Measurements from ENCODE around the gene TMEM52B. TPM values are rescaled to one million over a fixed set of nuclear protein-coding genes. Genes with fewer than 3 reads are reported as not detected.

TMEM52B gene
- total RNA-seq (not detected), total RNA-seq (0 reads per million in 2 donors)

DNA sequence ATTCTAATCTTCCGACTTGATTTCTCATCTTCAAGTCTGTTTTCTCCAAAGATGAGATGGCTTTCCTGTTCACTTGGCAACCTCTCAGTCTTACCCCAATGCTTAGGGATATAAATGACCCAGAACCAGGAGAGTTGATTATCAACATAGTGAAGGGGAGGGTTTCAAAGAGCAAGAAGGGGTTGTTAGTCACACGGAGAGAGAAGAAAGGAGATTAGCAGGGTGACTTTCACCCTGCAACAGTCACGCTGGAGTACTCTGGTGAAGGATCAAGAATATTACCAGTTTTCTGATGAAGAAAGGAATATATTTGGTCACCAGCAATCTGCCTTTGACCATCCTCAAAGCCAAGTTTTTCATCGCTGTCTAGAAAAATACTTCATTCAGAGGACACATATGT lies at the start of gene TMEM52B:
TSS of gene TMEM52B (plus strand) at position 212 of the 400 bp plus-strand sequence. CDS start 543 bp downstream, outside the sequence.
- H3K4me1 Mint-ChIP-seq = peaks cover 4% of the 10 kb centered on the region
- no peak within 1 kb of the TSS for H3K4me3 Mint-ChIP-seq
- H3K36me3 Mint-ChIP-seq (ENCODE audit: low read depth) = peaks cover 3% of the 10 kb centered on the region
- no peaks in the 10 kb centered on the region for H3K9me3 ChIP-seq (ENCODE audit: control insufficient read depth, low read length, poor library complexity, severe bottlenecking)
- no peak within 1 kb of the TSS for H3K27ac Mint-ChIP-seq
- H3K27me3 Mint-ChIP-seq = peaks cover 72% of the 10 kb centered on the region
- ATAC-seq (no peak), DNase-seq (no peak)

DNA sequence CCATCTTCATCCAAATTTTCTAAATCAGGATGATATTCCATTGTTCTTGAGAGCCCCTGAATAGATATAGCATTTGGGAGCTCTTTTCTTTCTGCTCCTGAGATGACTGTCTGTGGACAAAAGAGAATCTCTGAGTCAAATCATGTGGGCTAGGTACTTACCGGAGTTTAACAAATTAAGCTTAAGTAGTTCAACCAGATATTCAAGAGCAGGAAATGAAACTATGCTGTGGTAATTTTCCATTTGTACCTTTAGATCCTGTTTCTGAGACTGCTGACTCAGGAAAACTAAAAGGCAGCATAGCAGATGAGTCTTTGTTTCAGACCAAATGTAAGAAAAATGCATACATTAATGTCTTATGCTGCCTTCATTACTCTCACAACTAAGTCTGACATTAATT lies 48.8 kb upstream of the TMEM52B start, which contains the start of gene CLEC7A:
TSS of gene CLEC7A (minus strand) at position 158 of the 400 bp plus-strand sequence. CDS start at position 41, 117 bp downstream.
- peak within 1 kb of the TSS; percentile 46 for H3K4me3 Mint-ChIP-seq
- H3K4me1 Mint-ChIP-seq = peaks cover 5% of the 10 kb centered on the region
- H3K27ac Mint-ChIP-seq = no peak within 1 kb of the TSS
- no peaks in the 10 kb centered on the region for H3K36me3 Mint-ChIP-seq (ENCODE audit: low read depth)
- H3K27me3 Mint-ChIP-seq = peaks cover 7% of the 10 kb centered on the region
- ATAC-seq = peak; percentile 68
- no peaks in the 10 kb centered on the region for H3K9me3 ChIP-seq (ENCODE audit: control insufficient read depth, low read length, poor library complexity, severe bottlenecking)
- no peak for DNase-seq

DNA sequence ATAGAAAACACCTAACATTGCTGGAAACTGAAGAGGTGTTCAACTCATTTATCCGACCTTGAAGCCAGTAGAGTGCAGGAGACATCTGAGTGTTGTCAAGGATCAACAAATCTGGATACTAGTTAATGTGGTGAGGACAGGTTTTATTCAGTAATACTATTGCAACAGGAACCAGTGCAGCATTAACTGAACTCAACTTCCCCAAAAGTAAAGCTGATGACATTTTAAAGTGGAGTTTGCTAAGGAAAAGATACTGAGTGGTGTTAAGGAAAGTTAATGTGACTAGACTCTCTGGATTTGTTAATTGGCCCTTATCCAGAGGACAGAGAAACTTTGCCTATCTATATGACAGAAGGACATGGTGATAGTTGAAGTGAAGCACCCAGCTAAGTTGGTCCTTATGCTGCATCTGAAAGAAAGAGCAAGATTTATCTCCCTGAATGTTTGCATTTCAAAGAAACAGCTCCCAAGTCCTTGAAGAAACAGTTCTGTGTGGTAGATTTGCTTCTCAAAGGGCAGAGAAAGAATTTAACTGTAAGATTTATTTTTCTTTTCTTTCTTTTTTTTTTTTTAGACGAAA lies 47.6 kb upstream of the TMEM52B start:
- Mint-ChIP-seq H3K4me1 (peaks cover 5% of the 10 kb centered on the region), H3K27me3 (peaks cover 7% of the 10 kb centered on the region), H3K36me3 (ENCODE audit: low read depth) (no peaks in the 10 kb centered on the region), H3K4me3 (no peak overlapping the region), H3K27ac (no peak overlapping the region)
- DNase-seq (no peak), ATAC-seq (no peak)
- no peaks in the 10 kb centered on the region for H3K9me3 ChIP-seq (ENCODE audit: control insufficient read depth, low read length, poor library complexity, severe bottlenecking)

DNA sequence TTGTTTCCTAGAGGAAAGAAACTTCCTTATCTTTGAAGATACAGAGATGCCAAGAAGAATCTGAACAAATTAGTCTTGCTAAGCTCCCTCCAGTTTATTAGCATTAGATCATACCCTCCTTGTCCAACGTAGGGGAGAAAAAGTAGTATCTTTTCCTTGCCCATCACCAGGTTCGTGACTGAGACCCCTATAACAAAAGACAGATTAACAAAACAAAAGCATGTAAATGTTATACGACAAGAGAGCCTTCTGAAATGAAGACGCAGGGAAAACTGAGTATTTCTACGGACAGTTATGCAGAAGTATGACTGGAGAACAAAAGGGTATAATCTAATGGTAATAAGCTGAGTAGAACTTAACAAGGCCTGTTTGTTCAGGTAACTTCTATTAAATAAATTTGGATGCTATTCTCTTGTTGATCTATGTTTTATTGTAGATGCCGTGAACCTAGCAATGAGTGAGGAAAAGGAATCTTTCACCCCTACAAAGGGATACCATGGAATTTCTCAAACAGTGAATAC lies 45.9 kb upstream of the TMEM52B start:
- H3K4me3 Mint-ChIP-seq = no peak overlapping the region
- H3K27me3 Mint-ChIP-seq = peaks cover 9% of the 10 kb centered on the region
- peaks cover 3% of the 10 kb centered on the region for H3K36me3 Mint-ChIP-seq (ENCODE audit: low read depth)
- DNase-seq = no peak
- no peak for ATAC-seq
- no peaks in the 10 kb centered on the region for H3K9me3 ChIP-seq (ENCODE audit: control insufficient read depth, low read length, poor library complexity, severe bottlenecking)
- H3K4me1 Mint-ChIP-seq = peaks cover 7% of the 10 kb centered on the region
- no peak overlapping the region for H3K27ac Mint-ChIP-seq

DNA sequence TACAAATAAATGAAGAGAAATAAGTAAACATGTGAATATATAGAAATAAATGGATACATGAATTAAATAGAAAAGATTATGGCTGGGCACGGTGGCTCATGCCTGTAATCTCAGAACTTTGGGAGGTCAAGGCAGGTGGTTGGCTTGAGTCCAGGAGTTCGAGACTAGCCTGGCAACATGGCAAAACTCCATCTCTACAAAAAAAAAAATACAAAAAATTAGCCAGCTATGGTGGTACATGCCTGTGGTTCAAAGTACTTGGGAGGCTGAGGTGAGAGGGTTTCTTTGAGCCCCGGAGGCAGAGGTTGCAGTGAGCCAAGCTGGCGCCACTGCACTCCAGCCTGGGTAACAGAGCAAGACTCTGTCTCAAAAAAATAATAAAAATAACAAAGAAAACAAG lies 43.7 kb upstream of the TMEM52B start:
- no peak for DNase-seq
- Mint-ChIP-seq H3K27me3 (peaks cover 13% of the 10 kb centered on the region), H3K36me3 (ENCODE audit: low read depth) (peaks cover 3% of the 10 kb centered on the region), H3K4me1 (peaks cover 7% of the 10 kb centered on the region), H3K27ac (no peak overlapping the region), H3K4me3 (no peak overlapping the region)
- no peak for ATAC-seq
- no peaks in the 10 kb centered on the region for H3K9me3 ChIP-seq (ENCODE audit: control insufficient read depth, low read length, poor library complexity, severe bottlenecking)

DNA sequence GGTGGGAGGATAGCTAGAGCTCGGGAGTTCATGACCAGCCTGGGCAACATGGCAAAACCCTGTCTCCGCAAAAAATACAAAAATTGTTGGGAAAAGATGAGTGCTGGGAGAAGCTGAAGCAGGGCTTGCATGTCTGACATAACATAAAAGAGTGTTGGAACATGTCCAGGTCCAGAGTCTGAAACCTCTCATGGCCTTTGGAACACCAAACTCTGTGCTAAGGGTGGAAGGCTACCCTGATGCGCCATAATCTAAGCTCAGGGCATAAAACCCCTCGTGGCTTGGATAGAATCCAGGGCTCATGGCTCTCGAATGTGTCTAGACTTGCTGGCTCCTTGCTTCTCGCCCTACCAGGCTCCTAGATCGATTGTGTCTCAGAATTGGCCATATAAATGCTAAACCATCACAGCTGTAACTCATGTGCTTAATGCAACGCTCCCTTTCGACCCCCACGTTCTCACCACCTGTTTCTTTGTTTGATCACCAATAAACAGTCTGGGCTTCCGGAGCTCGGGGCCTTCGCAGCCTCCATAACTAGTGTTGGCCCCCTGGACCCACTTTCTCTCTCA lies 42.1 kb upstream of the TMEM52B start:
- no peaks in the 10 kb centered on the region for H3K9me3 ChIP-seq (ENCODE audit: control insufficient read depth, low read length, poor library complexity, severe bottlenecking)
- no peak overlapping the region for H3K4me3 Mint-ChIP-seq
- peaks cover 16% of the 10 kb centered on the region for H3K27me3 Mint-ChIP-seq
- peaks cover 2% of the 10 kb centered on the region for H3K4me1 Mint-ChIP-seq
- H3K27ac Mint-ChIP-seq = no peak overlapping the region
- no peak for DNase-seq
- no peak for ATAC-seq
- H3K36me3 Mint-ChIP-seq (ENCODE audit: low read depth) = peaks cover 3% of the 10 kb centered on the region

DNA sequence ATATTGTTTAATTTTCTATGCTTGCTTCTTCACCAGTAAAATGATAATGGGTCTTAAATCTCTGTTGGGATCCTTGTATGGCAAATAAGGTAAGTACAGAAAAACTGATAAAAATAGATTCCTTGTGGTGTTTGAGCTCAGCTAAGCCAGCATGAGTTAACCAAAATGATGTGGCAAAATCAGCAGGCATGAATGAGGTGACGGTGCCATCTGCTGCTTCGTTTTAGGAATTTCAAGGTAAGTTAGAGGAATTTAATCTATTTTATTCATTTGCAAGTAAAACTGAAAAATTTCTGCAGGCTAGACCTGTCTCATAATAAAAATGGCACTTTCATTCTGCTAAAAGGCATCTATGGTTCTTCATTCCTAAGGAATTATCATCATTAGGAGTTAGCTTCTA lies 38.8 kb upstream of the TMEM52B start:
- peaks cover 3% of the 10 kb centered on the region for H3K36me3 Mint-ChIP-seq (ENCODE audit: low read depth)

DNA sequence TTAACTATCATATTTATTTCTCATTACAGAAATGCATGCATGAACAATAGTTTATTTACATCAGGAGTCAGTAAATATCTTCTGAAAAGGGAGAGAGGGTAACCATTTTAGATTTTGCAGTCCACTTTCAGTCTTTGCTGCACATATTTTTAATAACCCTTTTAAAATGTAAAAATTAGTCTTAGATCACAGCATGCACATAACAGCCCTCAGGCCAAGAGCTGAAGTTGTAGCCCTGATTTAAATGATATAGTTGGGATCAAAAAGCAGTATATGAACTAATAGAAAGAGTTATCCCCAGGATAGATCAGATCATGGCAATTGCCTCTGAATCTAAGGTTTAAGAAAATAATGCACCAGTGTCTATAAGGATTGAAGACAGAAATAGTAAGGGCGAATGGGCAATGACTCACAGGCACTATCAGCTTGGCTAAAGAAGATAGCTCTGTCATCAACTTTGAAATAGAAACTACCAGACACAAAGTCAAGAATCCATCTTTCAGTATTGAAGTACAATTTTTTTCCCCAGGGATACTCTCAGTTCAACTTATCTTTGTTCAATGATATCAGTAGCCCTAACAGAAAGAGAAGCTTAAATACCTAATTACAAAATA lies 35.7 kb upstream of the TMEM52B start:
- H3K9me3 ChIP-seq (ENCODE audit: control insufficient read depth, low read length, poor library complexity, severe bottlenecking) = no peaks in the 10 kb centered on the region
- ATAC-seq = no peak
- Mint-ChIP-seq H3K27me3 (peaks cover 24% of the 10 kb centered on the region), H3K4me3 (no peak overlapping the region), H3K4me1 (peaks cover 2% of the 10 kb centered on the region), H3K36me3 (ENCODE audit: low read depth) (no peaks in the 10 kb centered on the region), H3K27ac (no peak overlapping the region)
- no peak for DNase-seq

More for the DNA sequence above, 38.8 kb upstream of the TMEM52B start:
- DNase-seq = no peak
- H3K27me3 Mint-ChIP-seq = peaks cover 34% of the 10 kb centered on the region
- H3K27ac Mint-ChIP-seq = no peak overlapping the region
- no peaks in the 10 kb centered on the region for H3K9me3 ChIP-seq (ENCODE audit: control insufficient read depth, low read length, poor library complexity, severe bottlenecking)
- no peak overlapping the region for H3K4me3 Mint-ChIP-seq
- peaks cover 4% of the 10 kb centered on the region for H3K4me1 Mint-ChIP-seq
- peak; percentile 49 for ATAC-seq

DNA sequence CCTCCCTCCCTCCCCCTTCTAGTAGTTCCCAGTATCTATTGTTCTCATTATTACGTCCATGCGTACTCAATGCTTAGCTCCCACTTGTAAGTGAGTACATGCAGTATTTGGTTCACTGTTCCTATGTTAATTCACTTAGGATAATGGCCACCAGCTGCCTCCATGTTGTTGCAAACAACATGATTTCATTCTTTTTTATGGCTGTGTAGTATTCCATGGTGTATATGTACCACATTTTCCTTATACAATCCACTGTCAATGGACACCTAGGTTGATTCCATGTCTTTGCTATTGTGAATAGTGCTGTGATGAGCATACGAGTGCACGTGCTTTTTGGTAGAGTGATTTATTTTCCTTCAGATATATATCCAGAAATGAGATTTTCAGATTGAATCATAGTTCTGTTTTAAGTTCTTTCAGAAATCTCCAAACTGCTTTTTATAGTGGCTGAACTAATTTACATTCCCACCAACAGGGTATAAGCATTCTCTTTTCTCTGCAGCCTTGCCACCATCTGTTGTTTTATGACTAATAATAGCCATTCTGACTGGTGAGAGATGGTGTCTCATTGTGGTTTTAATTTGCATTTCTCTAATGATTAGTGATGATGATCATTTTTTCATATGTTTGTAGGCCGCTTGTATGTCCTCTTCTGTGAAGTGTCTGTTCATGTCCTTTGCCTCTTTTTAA lies 31.0 kb upstream of the TMEM52B start:
- Mint-ChIP-seq H3K36me3 (ENCODE audit: low read depth) (no peaks in the 10 kb centered on the region), H3K27ac (no peak overlapping the region), H3K4me1 (peaks cover 3% of the 10 kb centered on the region), H3K4me3 (no peak overlapping the region), H3K27me3 (peaks cover 18% of the 10 kb centered on the region)
- no peak for DNase-seq
- no peaks in the 10 kb centered on the region for H3K9me3 ChIP-seq (ENCODE audit: control insufficient read depth, low read length, poor library complexity, severe bottlenecking)
- ATAC-seq = no peak

DNA sequence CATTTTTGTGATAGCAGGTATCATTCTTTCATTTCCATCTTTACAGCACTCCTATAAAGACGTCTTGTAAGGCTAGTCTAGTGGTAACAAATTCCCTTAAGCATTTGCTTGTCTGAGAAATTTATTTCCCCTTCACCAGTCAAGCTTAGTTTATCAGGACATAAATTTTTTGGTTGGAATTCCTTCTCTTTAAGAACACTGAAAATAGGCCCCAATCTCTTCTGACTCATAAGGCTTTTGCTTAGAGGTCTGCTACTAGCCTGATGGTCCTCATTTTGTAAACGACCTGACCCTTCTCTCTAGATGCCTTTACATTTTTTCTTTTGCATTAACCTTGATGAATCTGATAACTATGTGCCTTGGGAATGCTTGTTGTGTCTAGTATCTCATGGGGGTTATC lies 27.2 kb upstream of the TMEM52B start:
- ATAC-seq = no peak
- Mint-ChIP-seq H3K27me3 (peaks cover 9% of the 10 kb centered on the region), H3K4me1 (peaks cover 10% of the 10 kb centered on the region), H3K27ac (no peak overlapping the region), H3K36me3 (ENCODE audit: low read depth) (no peaks in the 10 kb centered on the region), H3K4me3 (no peak overlapping the region)
- no peak for DNase-seq
- H3K9me3 ChIP-seq (ENCODE audit: control insufficient read depth, low read length, poor library complexity, severe bottlenecking) = no peaks in the 10 kb centered on the region

DNA sequence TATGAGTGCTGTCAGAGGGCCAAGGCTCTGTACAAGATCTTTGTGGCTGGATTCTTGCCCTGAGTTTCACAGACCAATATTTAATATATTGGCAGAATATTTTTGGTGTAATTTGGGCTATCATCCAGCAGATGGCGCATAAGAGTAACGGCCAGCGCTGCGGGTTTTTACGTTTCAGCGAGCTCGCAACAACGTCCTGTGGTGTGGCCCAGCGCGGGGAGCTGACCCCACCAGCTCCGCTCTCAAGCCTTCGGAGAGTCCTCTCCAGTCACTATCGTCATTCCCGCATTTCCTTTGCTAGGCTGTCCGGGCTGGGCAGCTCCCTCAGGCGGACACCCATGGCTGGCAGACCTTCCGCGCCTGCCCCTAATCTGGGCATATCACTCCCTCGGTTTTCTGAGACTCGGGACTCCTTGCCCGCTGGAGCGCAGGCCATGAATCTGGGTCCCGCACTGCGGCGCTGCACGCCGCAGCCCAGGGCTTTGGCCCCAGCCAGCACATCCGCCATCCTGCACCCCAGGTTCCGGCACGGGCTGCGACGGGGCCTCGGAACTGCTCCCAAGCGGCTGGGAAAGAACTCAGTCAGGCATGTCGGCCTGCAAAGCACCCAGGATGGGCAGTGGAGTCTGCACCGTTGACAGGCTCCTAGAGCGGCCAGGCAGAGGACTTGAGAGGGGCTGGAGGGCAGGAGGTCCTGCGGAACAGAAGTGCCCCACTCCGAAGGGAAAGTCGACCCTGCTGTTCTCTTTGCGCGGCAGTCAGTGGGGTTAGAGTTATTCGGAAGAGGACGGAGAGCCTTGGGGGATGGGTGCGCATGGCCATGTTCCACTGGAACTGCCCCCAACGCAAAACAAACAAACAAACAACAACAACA lies 25.3 kb upstream of the TMEM52B start:
- H3K36me3 Mint-ChIP-seq (ENCODE audit: low read depth) = no peaks in the 10 kb centered on the region
- no peaks in the 10 kb centered on the region for H3K9me3 ChIP-seq (ENCODE audit: control insufficient read depth, low read length, poor library complexity, severe bottlenecking)
- peak; percentile 85 for ATAC-seq
- H3K4me1 Mint-ChIP-seq = peaks cover 13% of the 10 kb centered on the region
- H3K4me3 Mint-ChIP-seq = peak overlapping the region; percentile 92
- H3K27ac Mint-ChIP-seq = peak overlapping the region; percentile 70
- peak; percentile 20 to 48 (median 28) for DNase-seq
- H3K27me3 Mint-ChIP-seq = peaks cover 9% of the 10 kb centered on the region

DNA sequence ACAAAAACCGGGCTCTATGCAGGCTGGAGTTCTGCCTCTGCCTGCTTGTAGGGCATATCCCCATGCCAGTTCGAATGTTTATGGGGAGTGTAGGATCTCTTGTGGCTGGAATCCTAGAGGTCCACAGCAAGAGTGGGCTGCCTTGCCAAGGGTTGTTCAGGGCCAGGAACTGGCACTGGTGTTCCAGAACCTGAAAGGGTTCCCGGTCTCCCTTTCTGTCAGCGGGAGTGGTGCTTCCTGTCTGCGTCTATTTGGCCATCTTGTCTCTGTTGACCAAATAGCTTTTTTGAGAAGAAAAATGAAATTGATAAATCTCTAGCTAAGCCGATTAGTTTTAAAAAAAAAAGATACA lies 24.7 kb upstream of the TMEM52B start:
- no peak for DNase-seq
- peaks cover 13% of the 10 kb centered on the region for H3K4me1 Mint-ChIP-seq
- peaks cover 9% of the 10 kb centered on the region for H3K27me3 Mint-ChIP-seq
- ATAC-seq = no peak
- H3K9me3 ChIP-seq (ENCODE audit: control insufficient read depth, low read length, poor library complexity, severe bottlenecking) = no peaks in the 10 kb centered on the region
- H3K4me3 Mint-ChIP-seq = peak overlapping the region; percentile 92
- no peaks in the 10 kb centered on the region for H3K36me3 Mint-ChIP-seq (ENCODE audit: low read depth)
- no peak overlapping the region for H3K27ac Mint-ChIP-seq
